Non-pigmented ciliary epithelial cell (primary cell): ENCODE measurements around the gene SLC35B1.

ENCODE experiments used
- DNase-seq: peaks from one replicate; pipeline ENCODE4 v3.0.0-alpha.2; 2010; ENCODE audit warnings: low read depth

SLC35B1 gene

GRCh38 chr17:49670002-49670401 is 37.8 kb downstream of the SLC35B1 start:
- DNase-seq: no peak

- no peak for DNase-seq
Measured at GRCh38 chr17:49667854-49668253, 39.9 kb downstream of the SLC35B1 start.

GRCh38 chr17:49664706-49665211 is 43.0 kb downstream of the SLC35B1 start:
- DNase-seq: no peak

GRCh38 chr17:49659661-49660382 is 47.9 kb downstream of the SLC35B1 start:
- no peak for DNase-seq

GRCh38 chr17:49656247-49656646 is 51.5 kb downstream of the SLC35B1 start:
- DNase-seq: no peak
